SW 1271 (cell line): ENCODE data around the gene KDM5B.

ENCODE experiments used
- DNase-seq, 2 experiments: peaks; one replicate each; lab custom pipeline; 2025; lab: John Stamatoyannopoulos, UW

KDM5B gene

GRCh38 chr1:202685641-202686040 lies 122.6 kb downstream of the KDM5B start:
- no peak for DNase-seq

- no peak for DNase-seq
Measured at GRCh38 chr1:202684716-202685115, 123.5 kb downstream of the KDM5B start.

GRCh38 chr1:202683029-202683428 lies 125.2 kb downstream of the KDM5B start:
- DNase-seq, result no peak

- no peak for DNase-seq
Measured at GRCh38 chr1:202682477-202682876, 125.7 kb downstream of the KDM5B start.

- no peak for DNase-seq
Measured at GRCh38 chr1:202681736-202682420, 126.3 kb downstream of the KDM5B start.

- no peak for DNase-seq
Measured at GRCh38 chr1:202680586-202681352, 127.5 kb downstream of the KDM5B start.

GRCh38 chr1:202679406-202680177 lies 128.6 kb downstream of the KDM5B start:
- DNase-seq, result no peak

GRCh38 chr1:202677433-202677832 lies 130.8 kb downstream of the KDM5B start:
- no peak for DNase-seq
